Lower leg skin (tissue), 3 donors: Measurements from ENCODE around the gene PRRX2.

Experiments
- CTCF ChIP-seq, 3 donors: fragments of 450-650 bp; IDR thresholded peaks; one replicate each; pipeline ENCODE4 v1.5.1; 2016; ENCODE audit warnings: antibody characterized with exemption in 3 of 3, mild to moderate bottlenecking in 3 of 3, moderate library complexity in 2 of 3
- POLR2A ChIP-seq, 2 donors: fragments of 450-650 bp; IDR thresholded peaks; one replicate each; pipeline ENCODE4 v1.6.1; 2016 to 2017; ENCODE audit warnings: antibody characterized with exemption in 2 of 2, mild to moderate bottlenecking in 1 of 2, moderate library complexity in 1 of 2

GRCh38 chr9:129646654-129647053, 18.8 kb upstream of the PRRX2 start:
- no peak for TF ChIP-seq POLR2A (IDR thresholded peaks at IDR 0.05)
- TF ChIP-seq CTCF (IDR thresholded peaks at IDR 0.05) = no peak
